NB4 (cell line): Measurements from ENCODE around the gene AP4E1.

Experiments used
- DNase-seq: peaks from one replicate; pipeline ENCODE4 v3.0.0; 2010; ENCODE audit warnings: low read depth
- H3K4me3 ChIP-seq: one replicate; pipeline ENCODE4 v1.5.1; 2011; ENCODE audit warnings: mild to moderate bottlenecking, low read depth, low read length, moderate library complexity
- MAX ChIP-seq: IDR thresholded peaks from 2 replicates; pipeline ENCODE4 v1.6.1; 2011; ENCODE audit warnings: low read depth, low read length
- MYC ChIP-seq: IDR thresholded peaks from 2 replicates; pipeline ENCODE4 v1.6.1; 2011; ENCODE audit warnings: low read depth, low read length
- POLR2A ChIP-seq: IDR thresholded peaks from 2 replicates; pipeline ENCODE4 v1.6.1; 2011; ENCODE audit warnings: mild to moderate bottlenecking; ENCODE audit not compliant: insufficient read length; ENCODE audit errors: extremely low read depth
- TF ChIP-seq, protein P1 (sequence below): IDR thresholded peaks from one replicate; pipeline ENCODE4 v1.5.1; 2012; ENCODE audit warnings: low read depth, low read length

The AP4E1 gene

GRCh38 chr15:51053571-51053970, 145.1 kb downstream of the AP4E1 start:
- H3K4me3 ChIP-seq = no peak overlapping the region
- TF ChIP-seq MYC = no peak
- no peak for TF ChIP-seq POLR2A
- TF ChIP-seq, protein P1, sequence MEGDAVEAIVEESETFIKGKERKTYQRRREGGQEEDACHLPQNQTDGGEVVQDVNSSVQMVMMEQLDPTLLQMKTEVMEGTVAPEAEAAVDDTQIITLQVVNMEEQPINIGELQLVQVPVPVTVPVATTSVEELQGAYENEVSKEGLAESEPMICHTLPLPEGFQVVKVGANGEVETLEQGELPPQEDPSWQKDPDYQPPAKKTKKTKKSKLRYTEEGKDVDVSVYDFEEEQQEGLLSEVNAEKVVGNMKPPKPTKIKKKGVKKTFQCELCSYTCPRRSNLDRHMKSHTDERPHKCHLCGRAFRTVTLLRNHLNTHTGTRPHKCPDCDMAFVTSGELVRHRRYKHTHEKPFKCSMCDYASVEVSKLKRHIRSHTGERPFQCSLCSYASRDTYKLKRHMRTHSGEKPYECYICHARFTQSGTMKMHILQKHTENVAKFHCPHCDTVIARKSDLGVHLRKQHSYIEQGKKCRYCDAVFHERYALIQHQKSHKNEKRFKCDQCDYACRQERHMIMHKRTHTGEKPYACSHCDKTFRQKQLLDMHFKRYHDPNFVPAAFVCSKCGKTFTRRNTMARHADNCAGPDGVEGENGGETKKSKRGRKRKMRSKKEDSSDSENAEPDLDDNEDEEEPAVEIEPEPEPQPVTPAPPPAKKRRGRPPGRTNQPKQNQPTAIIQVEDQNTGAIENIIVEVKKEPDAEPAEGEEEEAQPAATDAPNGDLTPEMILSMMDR = no peak
- TF ChIP-seq MAX = no peak
- DNase-seq = no peak

DNA sequence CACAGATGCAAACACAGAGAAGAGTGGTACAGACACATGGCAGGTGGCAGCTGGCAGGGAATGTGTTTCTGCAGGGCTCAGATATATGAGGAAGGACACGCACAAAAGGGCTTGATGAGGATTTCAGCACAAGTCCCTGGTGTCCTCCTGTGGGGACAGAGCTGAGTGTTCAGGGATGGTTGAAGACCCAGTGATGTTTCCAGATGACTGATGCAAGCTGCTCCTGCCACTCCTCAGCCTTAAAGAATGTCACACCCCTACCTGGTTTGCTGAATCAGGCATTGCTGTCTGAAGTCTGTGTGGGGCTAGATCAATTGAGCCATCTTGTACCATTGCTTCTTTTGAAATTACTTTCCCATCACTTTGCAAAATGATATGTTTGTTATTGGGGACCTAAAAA, 146.1 kb downstream of the AP4E1 start:
- DNase-seq = no peak
- H3K4me3 ChIP-seq = no peak overlapping the region
- TF ChIP-seq MYC (no peak), POLR2A (no peak), MAX (no peak)
- TF ChIP-seq, protein P1 = no peak
